Left lung (tissue), 10 donors: ENCODE results near the gene IL16. TPM values are rescaled to one million over a fixed set of nuclear protein-coding genes. Genes with fewer than 3 reads are reported as not detected.

Experiments
- ATAC-seq: fragments of 200-7000 bp; cut with Tn5 transposase; one replicate; pipeline ENCODE4 v1.9.1; 2020; ENCODE audit warnings: moderate library complexity
- DNase-seq, 4 donors: peaks; one replicate each; pipeline ENCODE4 v3.0.0-alpha.2; 2013 to 2020
- H3K27ac ChIP-seq, 2 donors: fragments of 200-600 bp; sonication (generic) in 1 of 2; one replicate each; pipeline versions ENCODE4 v1.5.0 to v1.8.0; 2020 to 2021
- H3K27me3 ChIP-seq, 2 donors: fragments of 200-600 bp; sonication (generic) in 1 of 2; one replicate each; pipeline versions ENCODE4 v1.5.0 to v1.8.0; 2020 to 2021
- H3K36me3 ChIP-seq, 2 donors: fragments of 200-600 bp; sonication (generic) in 1 of 2; one replicate each; pipeline versions ENCODE4 v1.5.0 to v1.8.0; 2020 to 2021
- H3K4me1 ChIP-seq, 2 donors: fragments of 200-600 bp; one replicate each; pipeline ENCODE4 v1.8.0; 2021
- H3K4me3 ChIP-seq, 2 donors: fragments of 200-600 bp; sonication (generic) in 1 of 2; one replicate each; pipeline versions ENCODE4 v1.5.0 to v1.8.0; 2020 to 2021; ENCODE audit warnings: mild to moderate bottlenecking in 1 of 2
- H3K9me3 ChIP-seq, 2 donors: fragments of 200-600 bp; sonication (generic) in 1 of 2; one replicate each; pipeline versions ENCODE4 v1.5.0 to v1.8.0; 2020 to 2021
- intact Hi-C, 2 donors: fragments of 100-400 bp; cut with DNase I; formaldehyde crosslinking; loops; one replicate each; pipeline versions ENCODE4 v1.11.2 to v1.14.2; 2022
- polyA plus RNA-seq, 6 donors: library from polyadenylated mRNA; unstranded; fragments of 120-200 nt; gene quantifications; one replicate each; pipeline ENCODE4 v1.2.1, GENCODE V29; 2013; ENCODE audit not compliant: insufficient read length in 6 of 6
- total RNA-seq, 2 donors: library from RNA; stranded (reverse); fragmentation: NEBNext Ultra II Directional; extraction: Animal tissue kit (Norgen Biotek cat#: 25700); gene quantifications; one replicate each; pipeline ENCODE4 v1.2.1, GENCODE V29; 2021
- TF ChIP-seq, protein P1 (sequence below), 2 donors: fragments of 200-600 bp; sonication (generic) in 1 of 2; IDR thresholded peaks; one replicate each; pipeline versions ENCODE4 v1.5.0 to v1.8.0; 2021; ENCODE audit warnings: antibody characterized with exemption in 2 of 2
- donor health status: DM: no; HTN: yes; CAD: no.
- donor health status: DM: no; HTN: no; CAD: no.

The IL16 gene
- total and polyA plus RNA-seq, 8 donors, result 11.4 to 34.3 (median 14.9) TPM

DNA sequence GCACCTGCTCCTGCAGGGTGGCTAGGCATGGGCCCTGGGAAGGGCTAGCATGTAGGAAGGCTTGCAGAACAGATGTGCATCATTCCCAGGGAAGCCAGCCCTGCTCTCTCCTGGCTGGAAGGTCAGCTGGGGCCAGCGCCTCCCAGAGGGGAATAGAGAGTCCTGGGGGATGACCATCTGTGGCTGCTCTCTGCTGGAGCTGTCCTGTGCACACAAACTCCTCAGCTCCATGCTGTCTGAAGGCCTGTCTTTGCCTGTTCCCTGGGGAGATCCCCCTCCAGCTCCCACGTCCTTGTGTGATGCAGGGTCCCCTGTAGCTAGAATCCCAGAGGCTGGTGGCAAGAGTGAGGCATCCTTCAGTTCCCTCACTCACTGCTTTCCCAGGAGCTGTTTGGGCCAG, 19.3 kb downstream of the IL16 start:
- Histone ChIP-seq H3K27me3 (no peaks in the 10 kb centered on the region), H3K27ac (no peak overlapping the region), H3K9me3 (peaks cover 0 to 14% of the 10 kb centered on the region in 2 donors), H3K36me3 (no peaks in the 10 kb centered on the region), H3K4me3 (no peak overlapping the region), H3K4me1 (peaks cover 0 to 3% of the 10 kb centered on the region in 2 donors)
- TF ChIP-seq, protein P1, sequence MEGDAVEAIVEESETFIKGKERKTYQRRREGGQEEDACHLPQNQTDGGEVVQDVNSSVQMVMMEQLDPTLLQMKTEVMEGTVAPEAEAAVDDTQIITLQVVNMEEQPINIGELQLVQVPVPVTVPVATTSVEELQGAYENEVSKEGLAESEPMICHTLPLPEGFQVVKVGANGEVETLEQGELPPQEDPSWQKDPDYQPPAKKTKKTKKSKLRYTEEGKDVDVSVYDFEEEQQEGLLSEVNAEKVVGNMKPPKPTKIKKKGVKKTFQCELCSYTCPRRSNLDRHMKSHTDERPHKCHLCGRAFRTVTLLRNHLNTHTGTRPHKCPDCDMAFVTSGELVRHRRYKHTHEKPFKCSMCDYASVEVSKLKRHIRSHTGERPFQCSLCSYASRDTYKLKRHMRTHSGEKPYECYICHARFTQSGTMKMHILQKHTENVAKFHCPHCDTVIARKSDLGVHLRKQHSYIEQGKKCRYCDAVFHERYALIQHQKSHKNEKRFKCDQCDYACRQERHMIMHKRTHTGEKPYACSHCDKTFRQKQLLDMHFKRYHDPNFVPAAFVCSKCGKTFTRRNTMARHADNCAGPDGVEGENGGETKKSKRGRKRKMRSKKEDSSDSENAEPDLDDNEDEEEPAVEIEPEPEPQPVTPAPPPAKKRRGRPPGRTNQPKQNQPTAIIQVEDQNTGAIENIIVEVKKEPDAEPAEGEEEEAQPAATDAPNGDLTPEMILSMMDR (IDR thresholded peaks at IDR 0.05), result no peak
- ATAC-seq, result no peak
- no peak for DNase-seq
- intact Hi-C loops, result no loop called here

DNA sequence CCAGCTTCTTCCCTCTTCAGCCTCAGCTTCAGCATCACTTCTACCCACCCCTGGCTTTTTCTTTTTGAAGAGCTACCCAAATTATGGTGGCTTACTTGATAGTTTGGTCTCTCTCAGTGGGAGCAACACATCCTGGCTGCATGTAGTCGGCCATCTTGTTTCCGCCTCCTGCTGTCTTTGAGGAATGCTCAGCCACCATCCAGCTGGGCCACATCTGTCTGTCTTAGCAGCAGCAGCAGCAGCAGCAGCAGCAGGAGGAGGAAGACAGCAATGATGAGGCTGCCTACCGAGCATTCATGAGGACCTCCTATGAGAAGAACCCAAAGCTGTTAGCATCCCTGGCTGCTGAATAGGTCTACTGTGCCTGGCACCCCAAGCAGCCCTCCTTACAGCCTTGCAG, 19.7 kb downstream of the IL16 start:
- Histone ChIP-seq H3K36me3 (no peaks in the 10 kb centered on the region), H3K9me3 (peaks cover 0 to 14% of the 10 kb centered on the region in 2 donors), H3K27me3 (no peaks in the 10 kb centered on the region), H3K4me3 (no peak overlapping the region), H3K4me1 (peaks cover 0 to 4% of the 10 kb centered on the region in 2 donors), H3K27ac (no peak overlapping the region)
- TF ChIP-seq, protein P1 (IDR thresholded peaks at IDR 0.05), result no peak
- no peak for DNase-seq
- intact Hi-C loops, result no loop called here
- ATAC-seq, result no peak

DNA sequence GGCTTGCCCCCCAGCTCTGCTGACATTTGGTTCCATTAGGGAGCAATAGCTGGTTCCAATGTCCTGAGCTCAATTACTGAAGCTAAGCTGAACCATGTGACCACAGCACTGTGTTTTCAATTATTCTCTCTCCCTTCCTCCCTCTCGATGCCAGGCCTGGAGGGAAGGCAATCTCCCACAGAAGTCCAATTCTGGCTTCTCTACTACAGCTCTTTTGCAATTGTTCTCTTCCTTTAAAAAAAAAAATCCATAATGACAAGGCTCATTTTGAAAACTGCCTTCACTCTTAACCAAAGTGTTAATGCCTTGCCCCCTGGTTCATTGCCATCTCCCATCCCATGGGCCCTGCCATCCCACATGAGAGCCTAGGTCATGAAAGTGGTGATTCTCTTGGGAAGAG, 24.8 kb downstream of the IL16 start:
- peak; percentile 36 for ATAC-seq
- Histone ChIP-seq H3K27me3 (no peaks in the 10 kb centered on the region), H3K27ac (peak overlapping the region in 1 of 2 donors; percentile 26), H3K4me3 (no peak overlapping the region), H3K4me1 (peaks cover 8% of the 10 kb centered on the region in 2 donors), H3K9me3 (no peaks in the 10 kb centered on the region), H3K36me3 (no peaks in the 10 kb centered on the region)
- TF ChIP-seq, protein P1 (IDR thresholded peaks at IDR 0.05), result no peak
- no peak for DNase-seq
- intact Hi-C loops, result no loop called here

DNA sequence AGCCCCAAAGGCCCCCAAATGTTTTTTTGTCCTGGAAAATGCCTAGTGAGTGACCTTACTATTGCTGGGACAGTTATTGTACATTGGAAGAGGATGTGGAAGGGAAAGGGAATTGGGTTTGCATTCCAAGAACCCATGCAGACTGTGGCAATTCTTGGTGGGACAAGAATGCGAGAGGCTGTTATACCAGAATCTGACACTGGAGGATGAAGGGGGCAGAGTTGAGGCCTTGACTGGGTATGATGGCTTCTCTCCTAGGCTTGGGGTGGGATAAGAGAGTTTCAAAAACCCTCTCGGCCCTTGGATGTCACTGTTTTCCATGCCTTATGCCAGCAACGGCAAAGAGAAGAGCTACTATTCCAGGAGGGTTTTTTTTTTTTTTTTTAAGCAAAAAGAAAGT, 25.3 kb downstream of the IL16 start:
- TF ChIP-seq, protein P1 (IDR thresholded peaks at IDR 0.05), result no peak
- Histone ChIP-seq H3K27me3 (no peaks in the 10 kb centered on the region), H3K9me3 (no peaks in the 10 kb centered on the region), H3K4me1 (peaks cover 8% of the 10 kb centered on the region in 2 donors), H3K27ac (peak overlapping the region in 1 of 2 donors; percentile 26), H3K4me3 (no peak overlapping the region), H3K36me3 (no peaks in the 10 kb centered on the region)
- intact Hi-C loops, result no loop called here
- DNase-seq, result no peak
- no peak for ATAC-seq

DNA sequence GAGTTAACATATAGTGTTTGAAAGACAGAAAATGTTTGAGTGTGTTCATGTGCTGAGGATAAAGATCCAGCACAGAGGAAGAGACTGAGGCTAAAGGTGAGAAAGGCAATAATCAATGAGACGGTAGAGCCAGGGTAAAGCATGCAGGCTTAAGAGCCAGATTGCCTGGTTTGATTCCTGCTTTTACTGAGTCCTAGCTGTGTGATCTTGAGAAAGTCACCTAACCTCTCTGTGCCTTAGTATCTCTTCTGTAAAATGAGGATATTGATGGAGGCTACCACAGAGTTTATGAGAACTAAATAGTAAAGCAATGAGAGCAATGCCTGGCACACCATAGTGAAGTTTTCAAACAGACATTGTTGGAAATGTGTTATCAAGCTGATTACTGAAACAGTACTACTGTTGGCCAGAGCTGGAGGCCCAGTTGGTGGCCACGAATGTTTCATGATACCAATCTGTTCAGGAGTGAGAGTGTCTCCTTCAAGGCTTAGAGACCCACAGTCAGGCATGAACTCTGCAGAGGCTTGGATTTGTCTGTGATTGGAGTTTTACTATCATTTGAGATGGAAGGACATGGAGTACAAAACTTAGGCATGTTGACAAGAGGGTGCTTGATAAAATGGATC, 26.8 kb downstream of the IL16 start:
- no peak overlapping the region for H3K27ac ChIP-seq
- ATAC-seq (no peak), DNase-seq (no peak)
- no peaks in the 10 kb centered on the region for H3K9me3 ChIP-seq
- no peak overlapping the region for H3K4me3 ChIP-seq
- H3K4me1 ChIP-seq, result peaks cover 8% of the 10 kb centered on the region in 2 donors
- intact Hi-C loops, result no loop called here
- no peaks in the 10 kb centered on the region for H3K36me3 ChIP-seq
- TF ChIP-seq, protein P1 (IDR thresholded peaks at IDR 0.05), result no peak
- H3K27me3 ChIP-seq, result no peaks in the 10 kb centered on the region
